Stimulated activated naive CD8-positive, alpha-beta T cell treated with anti-CD3 and anti-CD28 coated beads, Interleukin-15, amount 100 ng/mL, for 72 hours (primary cell): ENCODE data around the gene VPS26B.
A peak's percentile ranks its signal among the peaks of the same experiment; 100 is the strongest.

Source experiments
- ATAC-seq: fragments of 150-1000 bp; cut with Tn5 transposase; 2 replicates; pipeline ENCODE4 v1.10.0; 2021; ENCODE audit warnings: mild to moderate bottlenecking, moderate library complexity
- DNase-seq, 2 donors: peaks; one replicate each; pipeline ENCODE4 v3.0.0; 2021 to 2022
- H3K27ac Mint-ChIP-seq, 2 donors: one replicate each; pipeline ENCODE4 v1.8.0; 2022; ENCODE audit warnings: mild to moderate bottlenecking in 2 of 2, mixed read lengths in 2 of 2, moderate library complexity in 2 of 2
- H3K27me3 Mint-ChIP-seq: one replicate; pipeline ENCODE4 v1.8.0; 2022; ENCODE audit warnings: mixed read lengths
- H3K4me1 Mint-ChIP-seq: one replicate; pipeline ENCODE4 v1.8.0; 2022; ENCODE audit warnings: mild to moderate bottlenecking, mixed read lengths
- H3K4me3 Mint-ChIP-seq, 2 donors: one replicate each; pipeline ENCODE4 v1.8.0; 2022; ENCODE audit warnings: mild to moderate bottlenecking in 2 of 2, mixed read lengths in 2 of 2, moderate library complexity in 1 of 2
- H3K9me3 Mint-ChIP-seq, 2 donors: one replicate each; pipeline ENCODE4 v1.8.0; 2022; ENCODE audit warnings: mixed read lengths in 2 of 2

The VPS26B gene

GRCh38 chr11:134261626-134262488 is 37.4 kb downstream of the VPS26B start:
- Mint-ChIP-seq H3K9me3 (no peaks in the 10 kb centered on the region), H3K4me1 (no peaks in the 10 kb centered on the region), H3K27me3 (no peaks in the 10 kb centered on the region), H3K4me3 (no peak overlapping the region), H3K27ac (no peak overlapping the region)
- peak in 1 of 2 donors; percentile 29 for DNase-seq
- ATAC-seq: peak; percentile 74

DNA sequence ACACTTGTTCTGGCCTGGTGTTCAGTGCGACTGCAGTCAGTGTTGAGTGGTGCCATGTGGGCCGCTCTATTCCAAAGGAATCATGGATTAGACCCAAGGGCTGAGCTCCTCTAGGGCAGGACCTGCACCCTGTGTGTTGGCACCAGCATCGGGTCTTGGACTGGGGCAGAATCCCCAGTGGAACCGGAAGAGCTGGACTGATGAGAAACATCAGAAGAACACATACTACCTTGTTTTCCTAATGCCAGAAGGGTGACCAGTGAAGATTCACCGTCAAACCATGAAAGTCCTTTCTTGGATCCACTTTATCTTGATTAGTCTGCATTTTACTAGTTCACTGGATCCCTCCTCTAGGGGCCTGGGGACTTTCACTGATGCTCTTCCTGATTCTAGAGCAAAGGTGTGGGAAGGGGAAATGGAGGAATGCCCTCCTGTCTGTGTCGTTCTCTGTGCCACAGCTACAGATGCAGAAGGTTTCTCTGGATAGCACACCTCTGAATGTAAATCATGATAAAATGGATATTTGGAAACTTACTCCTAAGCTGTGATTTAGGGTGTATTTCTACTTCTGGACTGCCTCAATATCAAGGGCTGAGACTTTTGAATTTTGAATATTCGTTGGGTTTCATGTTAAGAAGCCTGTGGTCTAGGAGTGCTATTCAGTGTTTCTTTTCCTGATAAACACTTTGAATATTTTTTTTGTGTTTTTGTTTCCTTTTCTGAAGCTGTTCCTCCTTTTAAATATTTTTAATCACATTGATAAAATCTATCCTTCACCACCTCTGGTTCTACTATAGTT is 40.7 kb downstream of the VPS26B start:
- H3K27ac Mint-ChIP-seq: no peak overlapping the region

GRCh38 chr11:134266440-134266839 is 42.0 kb downstream of the VPS26B start:
- H3K27ac Mint-ChIP-seq: no peak overlapping the region
- no peaks in the 10 kb centered on the region for H3K9me3 Mint-ChIP-seq
- no peak for ATAC-seq
- no peak overlapping the region for H3K4me3 Mint-ChIP-seq
- no peaks in the 10 kb centered on the region for H3K27me3 Mint-ChIP-seq
- DNase-seq: no peak
- H3K4me1 Mint-ChIP-seq: peaks cover 20% of the 10 kb centered on the region

More for the DNA sequence above, 40.7 kb downstream of the VPS26B start:
- ATAC-seq (no peak), DNase-seq (no peak)
- Mint-ChIP-seq H3K9me3 (no peaks in the 10 kb centered on the region), H3K27me3 (no peaks in the 10 kb centered on the region), H3K4me3 (no peak overlapping the region), H3K4me1 (peaks cover 8% of the 10 kb centered on the region)

- Mint-ChIP-seq H3K27ac (no peak overlapping the region), H3K27me3 (no peaks in the 10 kb centered on the region), H3K4me1 (peaks cover 24% of the 10 kb centered on the region), H3K4me3 (no peak overlapping the region), H3K9me3 (no peaks in the 10 kb centered on the region)
- ATAC-seq (no peak), DNase-seq (no peak)
These were observed 42.4 kb downstream of the VPS26B start for GRCh38 chr11:134266841-134267251.

DNA sequence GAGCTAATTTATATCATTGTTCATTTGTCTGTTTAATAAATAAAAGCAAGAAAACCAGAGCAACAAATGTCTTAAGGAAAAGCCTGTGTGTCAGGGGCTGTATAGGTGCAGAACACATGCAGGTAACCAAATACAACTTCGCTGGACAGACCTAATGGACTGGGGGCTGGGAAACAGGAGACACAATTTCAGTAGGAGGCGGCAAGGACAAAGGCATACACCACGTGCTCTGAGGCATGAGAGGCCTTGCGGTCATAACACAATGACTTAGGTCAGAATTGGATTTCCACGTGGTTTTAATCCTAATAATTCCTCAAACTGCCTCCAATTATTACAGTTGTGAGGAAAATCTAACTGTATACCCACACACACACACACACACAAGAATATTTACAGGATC is 43.0 kb downstream of the VPS26B start:
- no peak for ATAC-seq
- no peaks in the 10 kb centered on the region for H3K27me3 Mint-ChIP-seq
- no peak overlapping the region for H3K27ac Mint-ChIP-seq
- no peak overlapping the region for H3K4me3 Mint-ChIP-seq
- DNase-seq: no peak
- peaks cover 28% of the 10 kb centered on the region for H3K4me1 Mint-ChIP-seq
- H3K9me3 Mint-ChIP-seq: no peaks in the 10 kb centered on the region

DNA sequence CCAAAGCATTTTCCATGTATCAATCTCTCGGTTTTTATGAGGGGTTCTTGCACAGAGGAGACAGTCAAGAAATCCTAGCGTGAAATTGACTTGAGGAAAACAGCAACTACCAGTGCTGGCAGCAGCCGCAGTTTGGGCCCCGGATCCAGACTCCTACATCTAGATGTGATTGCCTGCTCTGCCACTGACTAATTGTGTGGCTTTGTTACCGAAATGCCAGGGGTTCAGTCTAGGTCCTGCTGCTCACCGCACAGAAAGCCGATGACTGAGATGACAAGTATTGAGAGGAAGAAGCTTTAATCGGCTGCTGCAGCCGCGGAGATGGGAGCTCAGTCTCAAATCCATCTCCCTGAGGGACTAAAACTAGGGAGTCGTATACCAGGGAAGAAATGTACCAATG is 43.5 kb downstream of the VPS26B start:
- Mint-ChIP-seq H3K4me1 (peaks cover 33% of the 10 kb centered on the region), H3K9me3 (no peaks in the 10 kb centered on the region), H3K27me3 (no peaks in the 10 kb centered on the region), H3K4me3 (no peak overlapping the region), H3K27ac (no peak overlapping the region)
- DNase-seq (no peak), ATAC-seq (no peak)

GRCh38 chr11:134270250-134270714 is 45.8 kb downstream of the VPS26B start:
- H3K4me1 Mint-ChIP-seq: peaks cover 54% of the 10 kb centered on the region
- DNase-seq: no peak
- peak; percentile 62 for ATAC-seq
- no peak overlapping the region for H3K27ac Mint-ChIP-seq
- peak overlapping the region; percentile 24 to 31 for H3K4me3 Mint-ChIP-seq
- no peaks in the 10 kb centered on the region for H3K27me3 Mint-ChIP-seq
- H3K9me3 Mint-ChIP-seq: no peaks in the 10 kb centered on the region

DNA sequence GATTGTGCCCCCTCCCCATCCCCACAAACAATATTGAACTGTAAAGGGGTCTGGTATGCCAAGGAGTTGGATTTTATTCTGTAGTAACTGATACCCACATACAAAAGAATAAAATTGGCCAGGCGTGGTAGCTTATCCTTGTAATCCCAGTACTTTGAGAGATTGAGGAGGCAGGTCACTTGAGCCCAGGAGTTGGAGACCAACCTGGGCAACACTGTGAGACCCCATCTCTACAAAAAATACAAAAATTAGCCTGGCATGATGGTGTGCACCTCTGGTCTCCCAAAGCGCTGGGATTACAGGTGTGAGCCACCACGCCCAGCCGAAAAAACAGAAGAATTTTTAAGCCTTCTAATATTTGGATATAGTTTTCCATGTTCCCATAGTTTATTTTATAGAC is 47.5 kb downstream of the VPS26B start:
- Mint-ChIP-seq H3K27ac (no peak overlapping the region), H3K9me3 (no peaks in the 10 kb centered on the region), H3K27me3 (peaks cover 1% of the 10 kb centered on the region), H3K4me1 (peaks cover 61% of the 10 kb centered on the region), H3K4me3 (no peak overlapping the region)
- DNase-seq (no peak), ATAC-seq (no peak)

DNA sequence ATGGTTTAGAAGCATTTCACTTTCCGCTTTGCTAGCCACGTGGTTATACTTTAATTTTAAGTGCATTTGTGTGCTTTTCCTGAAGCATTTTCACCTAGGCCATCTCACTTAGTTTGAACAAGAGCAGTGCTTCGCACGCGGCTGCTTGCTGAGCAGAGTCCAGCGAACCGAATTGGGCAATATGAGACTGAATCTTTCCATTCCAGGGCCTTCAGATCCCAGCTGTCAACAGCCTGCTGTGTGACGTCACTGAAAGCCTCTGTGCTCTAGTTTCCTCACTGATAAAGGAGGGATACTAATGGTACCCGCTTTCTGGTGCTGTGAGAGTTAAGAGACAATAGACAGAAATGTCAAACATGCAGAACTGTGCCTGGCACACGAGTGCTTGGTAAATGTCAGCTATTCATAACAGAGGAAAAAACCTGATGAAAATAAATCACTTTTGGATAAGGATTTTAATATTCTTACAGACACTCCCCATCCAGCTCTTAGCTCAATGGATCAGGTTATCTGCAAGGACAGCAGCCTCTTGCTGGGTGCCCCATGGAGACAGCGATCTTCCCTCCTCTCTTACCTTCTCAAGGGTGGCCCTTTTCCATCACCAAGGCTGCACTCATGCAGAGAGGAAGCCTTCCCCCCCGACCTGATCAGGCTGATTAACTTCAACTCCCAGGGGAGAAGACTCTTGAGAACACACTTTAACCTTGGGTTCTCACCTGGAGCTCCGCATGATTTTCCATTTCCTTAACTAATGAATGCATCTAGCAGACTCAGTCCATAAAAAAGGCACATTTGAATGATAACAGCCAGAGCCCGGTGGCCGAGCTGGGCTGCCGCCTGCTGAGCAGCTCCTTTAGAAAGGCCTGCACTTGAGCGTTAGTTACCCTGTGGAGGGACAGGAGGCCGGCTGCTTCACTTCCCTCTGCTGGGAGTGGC is 48.2 kb downstream of the VPS26B start:
- Mint-ChIP-seq H3K4me3 (peak overlapping the region in 1 of 2 donors; percentile 45), H3K27me3 (peaks cover 7% of the 10 kb centered on the region), H3K27ac (no peak overlapping the region), H3K4me1 (peaks cover 68% of the 10 kb centered on the region), H3K9me3 (no peaks in the 10 kb centered on the region)
- DNase-seq (no peak), ATAC-seq (no peak)

GRCh38 chr11:134273317-134273712 is 48.8 kb downstream of the VPS26B start:
- H3K4me1 Mint-ChIP-seq: peaks cover 70% of the 10 kb centered on the region
- H3K4me3 Mint-ChIP-seq: peak overlapping the region in 1 of 2 donors; percentile 45
- no peaks in the 10 kb centered on the region for H3K9me3 Mint-ChIP-seq
- no peak overlapping the region for H3K27ac Mint-ChIP-seq
- H3K27me3 Mint-ChIP-seq: peaks cover 7% of the 10 kb centered on the region
- DNase-seq: no peak
- no peak for ATAC-seq

DNA sequence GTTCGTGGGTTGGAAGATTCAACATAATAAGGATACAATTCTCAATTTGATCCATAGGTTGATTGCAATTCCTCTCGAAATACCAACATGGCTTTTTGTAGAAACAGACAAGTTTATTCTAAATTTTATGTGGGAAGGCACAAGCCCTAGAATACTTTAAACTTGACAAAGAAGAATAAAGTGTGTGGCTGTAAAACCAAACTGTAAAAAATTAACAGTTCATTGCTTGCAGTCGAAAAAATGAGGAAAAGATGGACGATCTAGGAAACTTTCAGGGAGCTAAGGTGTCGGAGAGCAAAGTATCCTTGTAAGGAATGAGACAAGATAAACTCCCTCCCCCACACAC is 50.7 kb downstream of the VPS26B start:
- peaks cover 7% of the 10 kb centered on the region for H3K27me3 Mint-ChIP-seq
- DNase-seq: no peak
- peak overlapping the region; percentile 97 to 98 for H3K27ac Mint-ChIP-seq
- no peak for ATAC-seq
- no peaks in the 10 kb centered on the region for H3K9me3 Mint-ChIP-seq
- peak overlapping the region; percentile 93 to 95 for H3K4me3 Mint-ChIP-seq
- peaks cover 76% of the 10 kb centered on the region for H3K4me1 Mint-ChIP-seq

DNA sequence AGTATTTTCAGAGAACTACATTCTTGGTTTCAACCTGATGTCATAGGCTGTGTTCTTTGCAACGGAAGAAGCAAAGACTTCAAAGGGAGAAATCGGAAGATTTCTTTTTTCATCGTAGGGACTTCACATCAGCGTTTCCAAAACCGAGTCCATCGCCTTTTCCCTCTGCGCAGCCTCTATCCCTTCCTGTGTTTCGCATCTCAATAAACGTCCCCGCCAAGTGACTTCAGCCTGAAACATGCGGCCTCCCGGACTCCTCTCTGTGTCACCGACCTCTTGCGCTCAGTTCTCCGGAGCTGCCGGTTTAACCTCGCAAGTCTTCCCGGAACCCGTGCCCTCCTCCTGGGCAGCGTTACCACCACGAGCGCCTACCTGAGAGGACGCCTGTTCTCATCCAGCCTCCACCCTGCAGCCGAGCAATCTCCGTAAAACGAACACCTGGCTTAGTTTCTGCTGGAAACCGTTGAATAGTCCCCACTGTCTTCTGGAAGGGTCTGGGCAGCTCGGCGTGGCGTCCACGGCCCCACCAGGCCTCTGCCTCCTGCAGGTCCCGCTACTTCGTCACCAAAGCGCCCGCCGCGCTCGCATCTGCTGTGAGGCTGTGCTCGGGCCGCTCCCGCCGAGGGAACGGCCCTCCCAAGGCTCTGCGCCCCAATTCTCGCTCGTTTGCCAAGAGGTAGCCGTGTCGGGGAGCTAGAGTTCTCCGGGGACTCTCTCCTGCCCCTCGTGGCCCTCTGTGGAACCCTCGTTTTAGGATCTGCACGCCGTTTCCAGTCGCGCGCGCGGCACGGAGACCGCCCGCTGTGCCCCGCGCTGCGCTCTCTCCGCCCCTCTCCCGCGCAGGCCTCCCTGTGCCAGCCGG is 51.3 kb downstream of the VPS26B start, which contains the start of gene GLB1L3:
GLB1L3 (plus strand) TSS at position 846 of the 862 bp plus-strand sequence. CDS start 362 bp downstream, outside the sequence.
- no peaks in the 10 kb centered on the region for H3K9me3 Mint-ChIP-seq
- peak within 1 kb of the TSS; percentile 93 to 95 for H3K4me3 Mint-ChIP-seq
- peak within 1 kb of the TSS; percentile 97 to 98 for H3K27ac Mint-ChIP-seq
- peak; percentile 93 for ATAC-seq
- DNase-seq: peak; percentile 83 to 86
- peaks cover 7% of the 10 kb centered on the region for H3K27me3 Mint-ChIP-seq
- H3K4me1 Mint-ChIP-seq: peaks cover 70% of the 10 kb centered on the region

- DNase-seq: peak; percentile 29 to 30
These were observed 52.1 kb downstream of the VPS26B start for GRCh38 chr11:134276396-134277182.

More at GRCh38 chr11:134276396-134277182, 52.1 kb downstream of the VPS26B start:
- Mint-ChIP-seq H3K9me3 (no peaks in the 10 kb centered on the region), H3K27ac (peak overlapping the region; percentile 97 to 98), H3K27me3 (peaks cover 7% of the 10 kb centered on the region), H3K4me1 (peaks cover 61% of the 10 kb centered on the region), H3K4me3 (peak overlapping the region; percentile 93 to 95)
- peak; percentile 47 for ATAC-seq
